MCF 10A (cell line): ENCODE results near the gene SRSF4. TPM values are rescaled to one million over a fixed set of nuclear protein-coding genes. Genes with fewer than 3 reads are reported as not detected.

Source experiments
- BruUV-seq: library from RNA; stranded (reverse); fragments of 400-500 nt; replicated peaks from 2 replicates; lab custom pipeline; 2021; lab: Mats Ljungman, UMichigan
- CTCF ChIA-PET: fragments of 300-600 bp; sonication (Branson Sonifier 250); formaldehyde crosslinking; extraction: SDS; loops from one replicate; lab custom pipeline; 2021; ENCODE audit warnings: antibody characterized with exemption, inconsistent platforms; lab: Yijun Ruan, JAX
- POLR2A ChIA-PET: fragments of 300-600, 350-650 bp; sonication (Branson Sonifier 250); formaldehyde crosslinking; extraction: SDS; loops from one replicate; lab custom pipeline; 2020; ENCODE audit warnings: antibody characterized with exemption, inconsistent platforms; lab: Yijun Ruan, JAX
- DNase-seq: peaks from one replicate; pipeline ENCODE4 v3.0.0-alpha.2; 2018; ENCODE audit not compliant: unreplicated experiment
- H3K27ac Mint-ChIP-seq: one replicate; pipeline ENCODE4 v1.8.0; 2022; ENCODE audit warnings: mild to moderate bottlenecking, low read depth, mixed read lengths; ENCODE audit not compliant: unreplicated experiment
- H3K27me3 Mint-ChIP-seq: one replicate; pipeline ENCODE4 v1.8.0; 2022; ENCODE audit warnings: mixed read lengths; ENCODE audit not compliant: insufficient read depth, unreplicated experiment
- H3K36me3 Mint-ChIP-seq: one replicate; pipeline ENCODE4 v1.8.0; 2022; ENCODE audit warnings: mild to moderate bottlenecking, moderate library complexity, mixed read lengths; ENCODE audit not compliant: insufficient read depth, unreplicated experiment
- H3K4me1 Mint-ChIP-seq: one replicate; pipeline ENCODE4 v1.8.0; 2022; ENCODE audit warnings: mixed read lengths; ENCODE audit not compliant: insufficient read depth, unreplicated experiment
- H3K4me3 Mint-ChIP-seq: one replicate; pipeline ENCODE4 v1.8.0; 2022; ENCODE audit warnings: mild to moderate bottlenecking, moderate library complexity, mixed read lengths; ENCODE audit not compliant: unreplicated experiment
- H3K9me3 Mint-ChIP-seq: one replicate; pipeline ENCODE4 v1.8.0; 2022; ENCODE audit warnings: mixed read lengths; ENCODE audit not compliant: unreplicated experiment
- CTCF ChIP-seq: fragments of 200-600 bp; IDR thresholded peaks from one replicate; pipeline ENCODE4 v1.8.0; 2022; ENCODE audit warnings: antibody characterized with exemption, mild to moderate bottlenecking; ENCODE audit not compliant: unreplicated experiment
- intact Hi-C: fragments of 100-400 bp; cut with micrococcal nuclease; formaldehyde crosslinking; loops from 2 replicates; pipeline ENCODE4 v1.14.1; 2022
- total RNA-seq: library from RNA; stranded (reverse); gene quantifications from 2 replicates; pipeline ENCODE4 v1.2.3, GENCODE V29; 2022

The SRSF4 gene
- total RNA-seq, 1 experiment from 2014 or later, result 95.8 TPM

- H3K9me3 Mint-ChIP-seq, result no peaks in the 10 kb centered on the region
- TSS peak; percentile 31 for BruUV-seq
- H3K36me3 Mint-ChIP-seq, result peaks cover 31% of the 10 kb centered on the region
- no peak for DNase-seq
- H3K4me1 Mint-ChIP-seq, result peaks cover 24% of the 10 kb centered on the region
- H3K27ac Mint-ChIP-seq, result peak overlapping the region; percentile 94
- intact Hi-C loops, result loop anchor here (10.0 kb wide), 1 partner anchor 536 kb away; the partner anchor contains the start of genes RNU11 and TAF12
- ChIA-PET POLR2A (interaction anchor here (0.5 to 5.9 kb wide), 24 partner anchors 10 to 795 kb away, joined by 3 to 60 read pairs (median 6); partner anchors contain the start of genes EPB41, MECR and TAF12), CTCF (interaction anchor here (0.7 to 5.0 kb wide), 10 partner anchors 11 to 299 kb away, joined by 3 to 71 read pairs (median 6); no protein-coding TSS in a partner anchor)
- no peaks in the 10 kb centered on the region for H3K27me3 Mint-ChIP-seq
- TF ChIP-seq CTCF, result no peak
- H3K4me3 Mint-ChIP-seq, result peak overlapping the region; percentile 86
These were observed 945 bp downstream of the SRSF4 start for GRCh38 chr1:29180497-29181412.

DNA sequence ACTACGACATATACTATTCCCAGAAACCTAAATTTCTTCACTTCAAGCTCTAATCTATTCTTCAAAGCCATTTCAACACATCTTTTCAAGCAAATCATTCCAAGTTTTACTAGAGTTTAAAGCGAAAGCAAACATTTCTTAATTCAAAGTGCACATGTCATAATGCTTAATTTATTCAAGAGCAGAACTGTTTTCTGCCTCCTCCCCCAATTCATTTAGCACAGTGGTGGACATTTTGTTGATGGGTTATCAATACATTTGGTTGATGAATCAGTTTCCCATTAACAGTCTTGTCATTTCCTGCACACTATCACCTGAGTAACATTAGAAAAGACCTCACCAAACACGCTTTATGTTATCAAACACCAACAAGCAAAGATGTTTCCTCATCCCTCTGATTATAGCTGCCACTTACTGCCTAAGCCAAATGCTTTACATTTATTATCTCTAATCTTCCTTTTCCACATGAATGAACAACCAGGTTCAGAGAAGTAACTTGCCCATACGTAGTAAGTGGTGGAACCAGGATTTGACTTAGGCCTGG, 2.0 kb downstream of the SRSF4 start:
- Mint-ChIP-seq H3K4me3 (peak overlapping the region; percentile 86), H3K27ac (peak overlapping the region; percentile 94), H3K4me1 (peaks cover 24% of the 10 kb centered on the region), H3K36me3 (peaks cover 31% of the 10 kb centered on the region), H3K9me3 (no peaks in the 10 kb centered on the region), H3K27me3 (no peaks in the 10 kb centered on the region)
- no TSS peak for BruUV-seq
- CTCF ChIA-PET, result interaction anchor here (0.7 to 5.0 kb wide), 4 partner anchors 15 to 298 kb away, joined by 3 to 71 read pairs (median 4); no protein-coding TSS in a partner anchor
- no peak for TF ChIP-seq CTCF
- POLR2A ChIA-PET, result interaction anchor here (0.7 to 5.9 kb wide), 13 partner anchors 9 to 538 kb away, joined by 3 to 60 read pairs (median 6); partner anchors contain the start of gene MECR
- intact Hi-C loops, result loop anchor here (10.0 kb wide), 1 partner anchor 535 kb away; the partner anchor contains the start of genes RNU11 and TAF12
- DNase-seq, result no peak

DNA sequence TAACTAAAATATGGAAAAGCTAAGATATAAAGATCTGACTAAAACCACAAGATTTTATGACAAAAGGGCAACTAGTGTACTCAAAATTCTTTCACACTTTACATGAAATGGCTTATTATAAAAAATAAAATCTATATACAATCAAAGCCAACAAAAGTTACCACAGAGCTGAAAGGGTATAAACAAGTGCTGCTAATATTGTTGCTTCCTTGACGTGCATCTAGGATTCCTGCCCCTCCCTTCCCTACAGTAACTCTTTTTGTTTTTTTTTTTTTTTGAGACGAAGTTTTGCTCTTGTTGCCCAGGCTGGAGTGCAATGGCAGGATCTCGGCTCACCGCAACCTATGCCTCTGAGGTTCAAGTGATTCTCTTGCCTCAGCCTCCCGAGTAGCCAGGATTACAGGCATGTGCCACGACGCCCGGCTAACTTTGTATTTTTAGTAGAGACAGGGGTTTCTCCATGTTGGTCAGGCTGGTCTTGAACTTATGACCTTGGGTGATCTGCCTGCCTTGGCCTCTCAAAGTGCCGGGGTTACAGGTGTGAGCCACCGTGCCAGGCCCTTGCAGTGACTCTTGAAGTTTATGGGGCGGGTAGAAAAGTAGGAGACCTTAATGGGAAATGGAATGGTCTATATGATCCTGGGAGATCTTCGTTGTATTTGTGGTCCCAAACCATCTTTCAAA, 4.5 kb downstream of the SRSF4 start:
- DNase-seq, result no peak
- Mint-ChIP-seq H3K9me3 (no peaks in the 10 kb centered on the region), H3K27me3 (no peaks in the 10 kb centered on the region), H3K27ac (peak overlapping the region; percentile 61), H3K4me3 (peak overlapping the region; percentile 12), H3K36me3 (peaks cover 47% of the 10 kb centered on the region), H3K4me1 (peaks cover 24% of the 10 kb centered on the region)
- BruUV-seq, result no TSS peak
- intact Hi-C loops, result no loop called here
- TF ChIP-seq CTCF, result no peak
- CTCF ChIA-PET, result no interaction called here
- POLR2A ChIA-PET, result interaction anchor here (0.8 to 1.2 kb wide), 2 partner anchors 26 to 53 kb away, joined by 3 to 4 read pairs; partner anchors contain the start of gene MECR
